Right lobe of liver (tissue), 6 donors: Measurements from ENCODE around the gene TM6SF1. TPM values are rescaled to one million over a fixed set of nuclear protein-coding genes. Genes with fewer than 3 reads are reported as not detected.

Experiments used
- ATAC-seq, 4 donors: fragments of 200-7000 bp; cut with Tn5 transposase; one replicate each; pipeline ENCODE4 v1.9.1; 2020; ENCODE audit warnings: mild to moderate bottlenecking in 4 of 4, moderate library complexity in 4 of 4
- DNase-seq, 3 donors: peaks; one replicate each; pipeline ENCODE4 v3.0.0-alpha.2; 2020
- H3K27ac ChIP-seq, 3 donors: fragments of 200-600 bp; one replicate each; pipeline ENCODE4 v1.8.0; 2022
- H3K27me3 ChIP-seq, 2 donors: fragments of 200-600 bp; one replicate each; pipeline ENCODE4 v1.8.0; 2022
- H3K36me3 ChIP-seq, 4 donors: fragments of 200-600 bp; sonication (generic) in 1 of 4; one replicate each; pipeline versions ENCODE4 v1.5.1 to v1.8.0; 2017 to 2022; ENCODE audit warnings: control low read depth in 1 of 4
- H3K4me1 ChIP-seq, 4 donors: fragments of 200-600 bp; sonication (generic) in 1 of 4; one replicate each; pipeline versions ENCODE4 v1.5.1 to v1.8.0; 2017 to 2022; ENCODE audit warnings: control low read depth in 1 of 4
- H3K4me3 ChIP-seq, 3 donors: fragments of 200-600 bp; one replicate each; pipeline ENCODE4 v1.8.0; 2022
- H3K9me3 ChIP-seq, 4 donors: fragments of 200-600 bp; sonication (generic) in 1 of 4; one replicate each; pipeline versions ENCODE4 v1.5.1 to v1.8.0; 2017 to 2022; ENCODE audit warnings: control low read depth in 1 of 4
- CTCF ChIP-seq, 4 donors: fragments of 200-600 bp in 3 of 4; fragments of 450-650 bp in 1 of 4; IDR thresholded peaks; one replicate each; pipeline versions ENCODE4 v1.5.1 to v1.8.0; 2016 to 2022; ENCODE audit warnings: antibody characterized with exemption in 4 of 4, mild to moderate bottlenecking in 2 of 4
- POLR2A ChIP-seq: fragments of 450-650 bp; IDR thresholded peaks from one replicate; pipeline ENCODE4 v1.6.1; 2017; ENCODE audit warnings: antibody characterized with exemption, mild to moderate bottlenecking
- WGBS: methylation state at CpG from one replicate; pipeline ENCODE4 v1.1.6; 2018; ENCODE audit warnings: low coverage, low lambda C conversion rate; ENCODE audit not compliant: insufficient coverage; ENCODE audit errors: missing lambda C conversion rate; 5-methylcytosine and 5-hydroxymethylcytosine counted together
- intact Hi-C, 2 donors: fragments of 100-400 bp; cut with DNase I; formaldehyde crosslinking; loops; one replicate each; pipeline versions ENCODE4 v1.11.2 to v1.14.1; 2022
- total RNA-seq, 6 experiments: library from RNA; depleted of rRNA in 2 of 6; stranded (reverse); fragments of >200 nt in 2 of 6; fragmentation: NEBNext Ultra II Directional in 3 of 6; extraction: Animal tissue kit (Norgen Biotek cat#: 25700) in 3 of 6; gene quantifications; one replicate each; pipeline versions ENCODE4 v1.1.0 to v1.2.4, GENCODE V29; 2016 to 2023
- donor health status: DM: no; HTN: yes; CAD: no.
- donor health status: DM: no; HTN: no; CAD: no.
- donor health status: DM: no; HTN: no; CAD: no.
- donor health status: DM: no; HTN: yes; CAD: no.
- donor health status: DM: no; HTN: yes; CAD: no.

The TM6SF1 gene
- total RNA-seq, 6 experiments from 2014 or later = 0.77 to 1.8 (median 1.1) TPM

GRCh38 chr15:83113881-83114674, 6.6 kb downstream of the TM6SF1 start:
- Histone ChIP-seq H3K9me3 (no peaks in the 10 kb centered on the region), H3K4me1 (no peaks in the 10 kb centered on the region), H3K36me3 (no peaks in the 10 kb centered on the region), H3K27ac (no peak overlapping the region), H3K4me3 (no peak overlapping the region), H3K27me3 (no peaks in the 10 kb centered on the region)
- ATAC-seq (no peak), DNase-seq (no peak)
- WGBS = 54% methylated on average over 3 of the region's 5 CpGs
- intact Hi-C loops = no loop called here
- TF ChIP-seq CTCF (IDR thresholded peaks at IDR 0.05) (no peak), POLR2A (no peak)

- 76% methylated on average over 6 of the region's 6 CpGs for WGBS
- H3K27ac ChIP-seq = no peak overlapping the region
- no peaks in the 10 kb centered on the region for H3K36me3 ChIP-seq
- no peaks in the 10 kb centered on the region for H3K4me1 ChIP-seq
- ATAC-seq = no peak
- H3K9me3 ChIP-seq = no peaks in the 10 kb centered on the region
- DNase-seq = no peak
- no peaks in the 10 kb centered on the region for H3K27me3 ChIP-seq
- TF ChIP-seq CTCF (IDR thresholded peaks at IDR 0.05) (no peak), POLR2A (no peak)
- H3K4me3 ChIP-seq = no peak overlapping the region
- intact Hi-C loops = no loop called here
Observed at GRCh38 chr15:83114856-83115255, 7.4 kb downstream of the TM6SF1 start.

- WGBS = 52% methylated on average over 2 of the region's 3 CpGs
- intact Hi-C loops = no loop called here
Observed at GRCh38 chr15:83115410-83115809, 8.0 kb downstream of the TM6SF1 start.

GRCh38 chr15:83115831-83116565, 8.6 kb downstream of the TM6SF1 start:
- intact Hi-C loops = no loop called here
- Histone ChIP-seq H3K4me1 (no peaks in the 10 kb centered on the region), H3K36me3 (no peaks in the 10 kb centered on the region), H3K27me3 (no peaks in the 10 kb centered on the region), H3K9me3 (no peaks in the 10 kb centered on the region), H3K4me3 (no peak overlapping the region), H3K27ac (no peak overlapping the region)
- ATAC-seq = no peak
- no peak for TF ChIP-seq CTCF (IDR thresholded peaks at IDR 0.05)
- no peak for TF ChIP-seq POLR2A
- 89% methylated on average over 10 of the region's 11 CpGs for WGBS
- no peak for DNase-seq

More at GRCh38 chr15:83115410-83115809, 8.0 kb downstream of the TM6SF1 start:
- TF ChIP-seq POLR2A (no peak), CTCF (IDR thresholded peaks at IDR 0.05) (no peak)
- no peaks in the 10 kb centered on the region for H3K9me3 ChIP-seq
- H3K27me3 ChIP-seq = no peaks in the 10 kb centered on the region
- no peaks in the 10 kb centered on the region for H3K4me1 ChIP-seq
- no peak overlapping the region for H3K4me3 ChIP-seq
- no peaks in the 10 kb centered on the region for H3K36me3 ChIP-seq
- ATAC-seq (no peak), DNase-seq (no peak)
- no peak overlapping the region for H3K27ac ChIP-seq
